Small intestine (tissue), 7 donors: ENCODE results near the gene NOX5. TPM values are rescaled to one million over a fixed set of nuclear protein-coding genes. Genes with fewer than 3 reads are reported as not detected.

Experiments
- DNase-seq, 2 donors: peaks; one replicate each; pipeline versions ENCODE4 v3.0.0 to v3.0.0-alpha.2; 2013
- FAIRE-seq: peaks from 2 replicates; lab custom pipeline; 2012; peaks lifted over from hg19 to GRCh38; lab: Jason Lieb, UNC
- H3K27ac ChIP-seq, 3 donors: one replicate each; pipeline ENCODE4 v1.5.1; 2013; ENCODE audit warnings: low read length in 2 of 3, mild to moderate bottlenecking in 2 of 3, control low read depth in 1 of 3, inconsistent platforms in 1 of 3, low read depth in 1 of 3, moderate library complexity in 1 of 3
- H3K27me3 ChIP-seq, 3 donors: one replicate each; pipeline ENCODE4 v1.6.1; 2013; ENCODE audit warnings: low read length in 3 of 3, inconsistent platforms in 1 of 3; ENCODE audit not compliant: control insufficient read depth in 3 of 3, insufficient read depth in 3 of 3
- H3K36me3 ChIP-seq, 3 donors: one replicate each; pipeline ENCODE4 v1.6.1; 2013; ENCODE audit warnings: low read length in 3 of 3, inconsistent platforms in 1 of 3, low read depth in 1 of 3, mild to moderate bottlenecking in 1 of 3, moderate library complexity in 1 of 3; ENCODE audit not compliant: control insufficient read depth in 3 of 3, insufficient read depth in 2 of 3
- H3K4me1 ChIP-seq, 3 donors: one replicate each; pipeline ENCODE4 v1.6.1; 2013; ENCODE audit warnings: low read length in 2 of 3, inconsistent platforms in 1 of 3, low read depth in 1 of 3, mild to moderate bottlenecking in 1 of 3, moderate library complexity in 1 of 3; ENCODE audit not compliant: control insufficient read depth in 3 of 3, insufficient read depth in 2 of 3
- H3K4me3 ChIP-seq, 3 donors: one replicate each; pipeline ENCODE4 v1.5.1; 2013; ENCODE audit warnings: low read length in 3 of 3, control low read depth in 1 of 3, inconsistent platforms in 1 of 3, low read depth in 1 of 3, mild to moderate bottlenecking in 1 of 3, moderate library complexity in 1 of 3
- H3K9me3 ChIP-seq, 2 donors: one replicate each; pipeline ENCODE4 v1.6.1; 2013; ENCODE audit warnings: low read depth in 1 of 2, low read length in 1 of 2; ENCODE audit not compliant: control insufficient read depth in 2 of 2, insufficient read depth in 1 of 2
- WGBS, 3 donors: extraction: QIAGEN DNeasy Blood & Tissue Kit; methylation state at CpG; one replicate each; pipeline ENCODE4 v1.1.7; 2013; 5-methylcytosine and 5-hydroxymethylcytosine counted together
- polyA plus RNA-seq, 4 donors: library from polyadenylated mRNA; stranded (reverse) in 3 of 4; unstranded in 1 of 4; fragments of 200-250 nt in 3 of 4; fragments of 120-200 nt in 1 of 4; gene quantifications; one replicate each; pipeline versions ENCODE4 v1.2.1 to v1.2.3, GENCODE V29; 2013
- donor health status: healthy with polysubstance abuse.
- donor health status: control.
- donor health status: control.
- donor health status: Bipolar disorder and iron deficiency.
- donor health status: healthy.

NOX5 gene
- polyA plus RNA-seq, 4 donors = 0.04 TPM; not detected in 2

DNA sequence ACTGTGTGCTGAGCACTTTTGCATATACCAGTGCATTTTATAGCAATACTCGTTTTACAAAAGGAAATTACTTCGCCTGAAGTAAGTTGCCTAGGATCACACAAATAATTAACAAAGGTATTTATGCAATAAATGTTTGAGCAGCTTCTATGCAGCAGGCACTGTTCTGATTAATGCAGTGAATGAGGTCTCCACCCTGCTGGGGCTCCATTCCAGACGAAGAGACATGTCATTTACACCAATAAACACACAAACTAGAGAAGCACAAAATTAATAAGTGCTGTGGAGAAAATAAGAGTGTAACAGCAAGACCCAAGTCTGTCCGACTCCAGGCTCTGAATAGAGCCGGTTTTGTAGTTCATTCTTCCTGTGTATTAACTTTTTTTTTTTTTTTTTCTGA, 17.5 kb downstream of the NOX5 start:
- WGBS, 3 donors = 22 to 38% (median 23%) methylated on average over 5 of the region's 5 CpGs
- H3K9me3 ChIP-seq = no peaks in the 10 kb centered on the region
- no peak for FAIRE-seq
- no peaks in the 10 kb centered on the region for H3K27me3 ChIP-seq
- H3K27ac ChIP-seq = no peak overlapping the region
- DNase-seq = no peak
- peak overlapping the region in 1 of 3 donors; percentile 20 for H3K4me3 ChIP-seq
- H3K36me3 ChIP-seq = no peaks in the 10 kb centered on the region
- peaks cover 0 to 9% (median 3%) of the 10 kb centered on the region in 3 donors for H3K4me1 ChIP-seq

DNA sequence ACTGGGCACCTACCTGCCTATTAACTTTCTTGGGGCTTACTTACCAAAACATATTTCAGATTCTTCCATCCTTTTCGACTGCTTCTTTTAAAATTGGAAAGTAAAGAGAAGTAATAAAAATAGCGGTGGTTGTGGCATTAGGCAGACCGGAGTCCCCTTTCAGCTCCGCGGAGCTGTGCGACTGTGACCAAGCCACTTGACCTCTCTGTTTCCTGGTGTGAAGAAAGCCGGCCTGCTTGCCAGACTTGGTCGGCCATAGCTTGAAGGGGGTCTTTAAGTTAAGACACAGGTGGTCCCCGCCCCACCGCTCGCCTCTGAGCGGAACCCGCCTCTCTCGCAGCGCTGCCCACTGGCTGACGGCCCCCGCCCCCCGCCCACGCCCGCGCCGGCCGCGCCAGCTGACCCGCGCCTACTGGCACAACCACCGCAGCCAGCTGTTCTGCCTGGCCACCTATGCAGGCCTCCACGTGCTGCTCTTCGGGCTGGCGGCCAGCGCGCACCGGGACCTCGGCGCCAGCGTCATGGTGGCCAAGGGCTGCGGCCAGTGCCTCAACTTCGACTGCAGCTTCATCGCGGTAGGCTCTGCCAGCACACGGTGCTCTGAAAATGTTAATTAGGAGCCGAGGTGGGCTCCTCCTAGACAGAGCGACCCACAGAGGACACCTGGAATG, 18.3 kb downstream of the NOX5 start:
- H3K27me3 ChIP-seq = no peaks in the 10 kb centered on the region
- no peaks in the 10 kb centered on the region for H3K36me3 ChIP-seq
- H3K4me1 ChIP-seq = peaks cover 0 to 9% (median 3%) of the 10 kb centered on the region in 3 donors
- FAIRE-seq (no peak), DNase-seq (no peak)
- no peak overlapping the region for H3K27ac ChIP-seq
- H3K4me3 ChIP-seq = no peak overlapping the region
- 81 to 87% (median 85%) methylated on average over 30 to 43 of the region's 43 CpGs for WGBS, 3 donors
- H3K9me3 ChIP-seq = no peaks in the 10 kb centered on the region

GRCh38 chr15:69034352-69034751, 19.9 kb downstream of the NOX5 start:
- H3K9me3 ChIP-seq = no peaks in the 10 kb centered on the region
- no peaks in the 10 kb centered on the region for H3K36me3 ChIP-seq
- 49 to 66% (median 53%) methylated on average over 4 of the region's 4 CpGs for WGBS, 3 donors
- H3K27me3 ChIP-seq = no peaks in the 10 kb centered on the region
- DNase-seq = no peak
- no peak overlapping the region for H3K4me3 ChIP-seq
- no peak overlapping the region for H3K27ac ChIP-seq
- H3K4me1 ChIP-seq = peaks cover 0 to 9% (median 3%) of the 10 kb centered on the region in 3 donors
- no peak for FAIRE-seq

GRCh38 chr15:69035205-69035917, 20.9 kb downstream of the NOX5 start:
- FAIRE-seq (no peak), DNase-seq (peak; percentile 49 to 60)
- H3K36me3 ChIP-seq = no peaks in the 10 kb centered on the region
- peaks cover 0 to 9% (median 3%) of the 10 kb centered on the region in 3 donors for H3K4me1 ChIP-seq
- 23 to 51% (median 37%) methylated on average over 16 of the region's 16 CpGs for WGBS, 3 donors
- no peaks in the 10 kb centered on the region for H3K27me3 ChIP-seq
- H3K27ac ChIP-seq = no peak overlapping the region
- no peaks in the 10 kb centered on the region for H3K9me3 ChIP-seq
- H3K4me3 ChIP-seq = no peak overlapping the region

- no peak for DNase-seq
- no peaks in the 10 kb centered on the region for H3K36me3 ChIP-seq
These were observed 21.4 kb downstream of the NOX5 start for GRCh38 chr15:69035918-69036258.

DNA sequence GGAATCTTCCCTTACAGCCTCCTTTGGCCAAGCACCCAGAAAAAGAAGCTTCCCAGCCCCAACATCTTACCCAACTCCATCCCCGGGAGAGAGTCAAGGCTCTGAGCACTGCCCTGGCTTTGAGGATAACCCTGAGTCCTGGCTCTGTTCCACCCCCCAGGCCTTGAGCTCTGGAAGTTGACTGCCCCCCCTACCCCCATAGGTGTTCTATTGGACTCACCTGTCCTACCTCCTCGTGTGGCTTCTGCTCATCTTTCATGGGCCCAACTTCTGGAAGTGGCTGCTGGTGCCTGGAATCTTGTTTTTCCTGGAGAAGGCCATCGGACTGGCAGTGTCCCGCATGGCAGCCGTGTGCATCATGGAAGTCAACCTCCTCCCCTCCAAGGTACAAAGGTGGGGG, 22.3 kb downstream of the NOX5 start:
- Histone ChIP-seq H3K27me3 (no peaks in the 10 kb centered on the region), H3K27ac (no peak overlapping the region), H3K36me3 (no peaks in the 10 kb centered on the region), H3K4me1 (peaks cover 0 to 2% (median under 1%) of the 10 kb centered on the region in 3 donors), H3K9me3 (no peaks in the 10 kb centered on the region), H3K4me3 (no peak overlapping the region)
- 77 to 86% (median 78%) methylated on average over 5 of the region's 5 CpGs for WGBS, 3 donors
- DNase-seq (no peak), FAIRE-seq (no peak)

More at GRCh38 chr15:69035918-69036258, 21.4 kb downstream of the NOX5 start:
- peaks cover 0 to 9% (median 3%) of the 10 kb centered on the region in 3 donors for H3K4me1 ChIP-seq
- no peak overlapping the region for H3K27ac ChIP-seq
- H3K9me3 ChIP-seq = no peaks in the 10 kb centered on the region
- H3K27me3 ChIP-seq = no peaks in the 10 kb centered on the region
- 91 to 93% (median 92%) methylated on average over 1 of the region's 1 CpG for WGBS, 3 donors
- FAIRE-seq = no peak
- H3K4me3 ChIP-seq = no peak overlapping the region

DNA sequence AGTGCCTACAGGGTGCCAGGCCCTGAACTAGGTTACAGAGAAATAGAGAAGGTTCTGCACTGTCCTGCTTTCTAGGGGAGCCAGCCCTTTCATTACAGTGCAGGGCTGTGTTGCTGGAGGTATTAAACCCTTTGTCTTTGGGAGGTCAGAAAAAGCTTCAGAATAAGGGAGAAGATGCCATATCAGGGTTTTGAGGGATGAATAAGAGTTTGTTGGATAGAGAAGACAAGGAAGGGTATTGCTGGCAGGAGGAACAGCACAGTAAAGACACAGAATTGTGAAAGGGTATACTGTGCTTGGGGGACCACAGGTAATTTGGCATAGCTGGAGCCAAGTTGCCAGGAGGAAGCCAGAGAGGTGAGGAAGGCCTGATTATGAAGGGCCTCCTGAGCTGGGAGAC, 23.0 kb downstream of the NOX5 start:
- Histone ChIP-seq H3K4me1 (no peaks in the 10 kb centered on the region), H3K36me3 (no peaks in the 10 kb centered on the region), H3K9me3 (no peaks in the 10 kb centered on the region), H3K27ac (no peak overlapping the region), H3K4me3 (no peak overlapping the region), H3K27me3 (no peaks in the 10 kb centered on the region)
- DNase-seq (no peak), FAIRE-seq (no peak)

- WGBS, 3 donors = 88 to 93% (median 91%) methylated on average over 5 of the region's 5 CpGs
- no peaks in the 10 kb centered on the region for H3K36me3 ChIP-seq
- H3K27me3 ChIP-seq = no peaks in the 10 kb centered on the region
- no peak overlapping the region for H3K4me3 ChIP-seq
- H3K9me3 ChIP-seq = no peaks in the 10 kb centered on the region
- no peak overlapping the region for H3K27ac ChIP-seq
- no peak for DNase-seq
- no peaks in the 10 kb centered on the region for H3K4me1 ChIP-seq
- no peak for FAIRE-seq
These were observed 23.5 kb downstream of the NOX5 start for GRCh38 chr15:69037977-69038376.
